GM12872 (cell line): ENCODE data around the gene LSAMP.

Experiments used
- CTCF ChIP-seq: IDR thresholded peaks from 3 replicates; pipeline ENCODE4 v1.5.1; 2011; ENCODE audit warnings: low read depth, mild to moderate bottlenecking, low read length, moderate library complexity; ENCODE audit not compliant: insufficient read depth

The LSAMP gene

DNA sequence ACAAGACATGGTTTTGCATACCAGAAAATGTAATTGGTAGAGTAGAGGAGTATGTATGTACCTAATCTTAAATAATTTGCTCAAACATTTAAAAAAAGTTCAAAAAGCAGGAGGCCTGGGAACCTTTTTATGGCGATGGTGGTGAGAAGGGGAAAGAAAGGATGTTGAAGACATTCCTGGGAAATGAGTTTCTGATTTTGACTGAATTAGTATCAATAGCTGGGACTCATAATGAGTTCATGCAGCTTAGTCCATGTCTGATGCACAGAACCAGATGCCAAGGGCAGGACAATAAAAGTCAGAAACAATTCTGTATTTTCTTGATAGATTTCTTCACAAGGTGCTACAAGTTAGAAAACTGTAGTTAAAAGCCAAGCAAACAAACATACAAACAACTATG lies 426.6 kb downstream of the LSAMP start:
- no peak for TF ChIP-seq CTCF

DNA sequence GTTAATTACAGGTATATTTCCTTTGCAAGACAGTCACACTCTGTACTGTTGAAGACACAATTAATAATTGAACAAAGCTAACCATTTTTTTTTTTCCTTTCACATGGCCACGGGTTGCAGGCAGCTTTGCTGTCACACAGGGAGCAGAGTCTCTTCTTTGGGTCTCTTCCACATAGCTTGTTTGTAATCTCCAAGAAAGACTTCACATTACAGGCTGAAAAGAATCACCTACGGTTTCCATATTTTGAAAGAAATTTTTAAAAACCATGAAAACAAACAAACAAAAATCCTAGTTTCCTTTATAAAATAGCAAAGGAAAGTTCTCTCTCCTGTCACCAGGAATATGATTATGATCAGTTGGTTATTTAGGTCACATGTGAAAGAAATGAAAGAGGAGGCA lies 429.4 kb downstream of the LSAMP start:
- TF ChIP-seq CTCF = no peak

- no peak for TF ChIP-seq CTCF
These were observed 438.3 kb downstream of the LSAMP start for GRCh38 chr3:116007000-116007399.

DNA sequence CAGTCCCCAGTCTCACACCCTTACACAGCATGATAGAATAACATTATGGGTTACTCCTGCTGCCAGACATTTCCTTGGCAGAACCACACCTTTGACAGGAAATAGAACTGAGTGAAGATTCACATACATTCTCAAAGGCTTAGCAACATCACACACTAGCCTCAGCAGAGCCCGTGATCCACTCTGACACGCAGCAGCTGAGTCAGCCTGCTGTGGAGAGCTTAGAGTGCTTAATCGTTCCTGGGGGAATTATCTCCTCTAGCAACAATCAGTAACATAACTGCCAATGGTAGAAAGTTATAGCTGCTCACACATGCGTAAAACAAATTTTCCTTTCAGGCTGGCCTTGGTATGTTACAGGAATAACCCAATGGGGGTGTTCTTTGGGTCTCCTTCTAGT lies 439.9 kb downstream of the LSAMP start:
- TF ChIP-seq CTCF = no peak

DNA sequence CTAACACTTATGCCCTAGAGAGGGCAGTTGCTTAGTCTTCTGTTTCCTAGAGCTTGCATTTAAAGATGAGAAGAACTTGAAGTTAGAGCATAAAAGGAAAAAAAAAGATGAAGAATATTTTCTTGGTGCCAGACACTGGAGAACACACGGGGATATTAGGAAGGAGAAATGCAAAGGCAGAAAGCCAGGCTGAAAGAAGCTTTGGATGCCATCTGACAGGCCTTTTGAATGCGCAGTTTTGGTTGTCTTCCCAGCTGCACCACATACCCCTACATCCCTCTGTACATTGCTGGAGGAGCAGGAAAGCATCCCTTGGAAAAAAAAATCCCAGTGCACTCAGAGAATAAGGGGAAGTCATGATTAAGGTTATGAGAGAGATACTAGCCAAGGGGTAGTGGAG lies 443.1 kb downstream of the LSAMP start:
- TF ChIP-seq CTCF = no peak

- TF ChIP-seq CTCF = no peak
These were observed 444.1 kb downstream of the LSAMP start for GRCh38 chr3:116001151-116001621.

GRCh38 chr3:116000311-116000710 lies 445.0 kb downstream of the LSAMP start:
- TF ChIP-seq CTCF = no peak

GRCh38 chr3:115999613-116000012 lies 445.7 kb downstream of the LSAMP start:
- no peak for TF ChIP-seq CTCF
